Occipital lobe (tissue), 2 donors: Measurements from ENCODE around the gene OAS2. TPM values are rescaled to one million over a fixed set of nuclear protein-coding genes. Genes with fewer than 3 reads are reported as not detected.

ENCODE experiments used
- DNase-seq: peaks from one replicate; lab custom pipeline; 2025; lab: John Stamatoyannopoulos, UW
- total RNA-seq: library from RNA; depleted of rRNA; stranded (reverse); fragments of >200 nt; gene quantifications from one replicate; pipeline ENCODE4 v1.2.3, GENCODE V29; 2014

Gene OAS2, protein sequence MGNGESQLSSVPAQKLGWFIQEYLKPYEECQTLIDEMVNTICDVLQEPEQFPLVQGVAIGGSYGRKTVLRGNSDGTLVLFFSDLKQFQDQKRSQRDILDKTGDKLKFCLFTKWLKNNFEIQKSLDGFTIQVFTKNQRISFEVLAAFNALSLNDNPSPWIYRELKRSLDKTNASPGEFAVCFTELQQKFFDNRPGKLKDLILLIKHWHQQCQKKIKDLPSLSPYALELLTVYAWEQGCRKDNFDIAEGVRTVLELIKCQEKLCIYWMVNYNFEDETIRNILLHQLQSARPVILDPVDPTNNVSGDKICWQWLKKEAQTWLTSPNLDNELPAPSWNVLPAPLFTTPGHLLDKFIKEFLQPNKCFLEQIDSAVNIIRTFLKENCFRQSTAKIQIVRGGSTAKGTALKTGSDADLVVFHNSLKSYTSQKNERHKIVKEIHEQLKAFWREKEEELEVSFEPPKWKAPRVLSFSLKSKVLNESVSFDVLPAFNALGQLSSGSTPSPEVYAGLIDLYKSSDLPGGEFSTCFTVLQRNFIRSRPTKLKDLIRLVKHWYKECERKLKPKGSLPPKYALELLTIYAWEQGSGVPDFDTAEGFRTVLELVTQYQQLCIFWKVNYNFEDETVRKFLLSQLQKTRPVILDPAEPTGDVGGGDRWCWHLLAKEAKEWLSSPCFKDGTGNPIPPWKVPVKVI
- 2.0 TPM for total RNA-seq

- no peak for DNase-seq
Measured at GRCh38 chr12:112978163-112979040, at the start of gene OAS2. TSS of gene OAS2 (plus strand) at chr12:112978519. CDS start at chr12:112978609, 90 bp downstream.

DNA sequence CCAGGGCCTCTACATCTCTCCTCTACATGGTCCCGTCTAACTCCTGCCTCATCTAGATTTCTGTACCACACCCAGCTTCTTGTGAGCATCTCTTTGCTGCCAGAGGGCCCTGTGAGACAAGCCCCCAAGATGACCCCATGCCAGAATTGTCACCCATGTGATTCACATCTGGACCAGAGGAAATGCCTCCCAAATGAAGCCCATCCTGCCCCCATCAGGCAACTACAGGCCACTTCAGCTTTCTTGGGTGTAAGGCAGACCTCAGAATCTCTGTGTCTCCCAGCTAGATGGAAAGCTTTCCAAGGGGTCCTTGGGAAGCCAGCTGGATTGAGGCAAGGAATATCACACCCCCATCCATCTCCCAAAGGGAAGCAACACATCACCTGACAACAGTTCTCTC is 49.3 kb upstream of the OAS2 start:
- DNase-seq = no peak

GRCh38 chr12:112929715-112930114 is 48.6 kb upstream of the OAS2 start:
- no peak for DNase-seq

- no peak for DNase-seq
Measured at GRCh38 chr12:112930350-112930749, 48.0 kb upstream of the OAS2 start.

DNA sequence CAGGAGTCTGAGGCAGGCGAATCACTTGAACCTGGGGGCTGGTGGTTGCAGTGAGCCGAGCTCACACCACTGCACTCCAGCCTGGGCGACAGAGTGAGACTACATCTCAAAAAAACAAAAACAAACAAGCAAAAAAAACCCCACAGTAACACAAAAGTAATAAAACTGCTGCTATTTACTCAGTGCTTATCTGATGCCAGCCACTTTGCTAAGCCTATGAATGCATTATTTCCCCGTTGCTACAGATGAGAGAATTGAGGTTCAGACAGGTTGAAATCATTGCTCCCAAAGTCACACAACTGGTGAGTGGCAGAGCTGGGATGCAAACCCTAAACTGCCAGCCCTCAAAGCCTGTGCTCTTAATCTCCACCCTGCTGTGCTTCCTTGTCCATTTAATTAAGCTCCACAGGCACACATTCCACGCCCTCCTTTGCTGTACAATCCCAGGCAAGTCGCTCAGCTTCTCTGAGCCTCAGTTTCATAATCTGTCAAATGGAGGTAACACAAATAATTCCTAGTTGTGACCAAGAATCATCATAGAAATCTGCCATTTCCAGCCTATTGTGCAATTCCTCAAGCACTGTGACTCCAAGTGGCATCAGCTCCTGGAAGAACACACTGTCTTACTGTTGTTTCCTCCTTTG is 45.7 kb upstream of the OAS2 start:
- no peak for DNase-seq

GRCh38 chr12:112933129-112933505 is 45.2 kb upstream of the OAS2 start:
- DNase-seq = no peak

GRCh38 chr12:112936264-112936663 is 42.1 kb upstream of the OAS2 start:
- no peak for DNase-seq

DNA sequence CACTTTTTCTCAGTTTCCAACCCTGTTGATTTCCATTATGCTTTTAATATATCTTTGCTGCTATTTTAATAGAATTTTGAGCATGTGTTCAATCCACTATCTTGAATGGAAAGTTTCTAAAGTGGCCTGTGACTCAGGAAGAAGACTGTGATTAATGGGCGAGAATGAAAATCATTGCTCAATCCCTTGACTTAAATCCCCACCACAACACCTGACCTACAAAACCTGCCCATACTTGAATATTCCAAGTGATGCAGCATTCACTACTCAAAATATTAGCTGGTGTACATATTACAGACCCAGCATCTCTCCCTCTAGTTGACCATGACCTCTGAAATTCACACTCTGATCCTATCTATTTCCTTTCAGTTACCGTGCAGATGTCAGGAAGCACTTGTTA is 41.4 kb upstream of the OAS2 start:
- DNase-seq = no peak

- peak; percentile 33 for DNase-seq
Measured at GRCh38 chr12:112937741-112938719, 40.3 kb upstream of the OAS2 start, which contains the start of gene OAS3. TSS of gene OAS3 (plus strand) at chr12:112938474. CDS start at chr12:112938531, 57 bp downstream.

DNA sequence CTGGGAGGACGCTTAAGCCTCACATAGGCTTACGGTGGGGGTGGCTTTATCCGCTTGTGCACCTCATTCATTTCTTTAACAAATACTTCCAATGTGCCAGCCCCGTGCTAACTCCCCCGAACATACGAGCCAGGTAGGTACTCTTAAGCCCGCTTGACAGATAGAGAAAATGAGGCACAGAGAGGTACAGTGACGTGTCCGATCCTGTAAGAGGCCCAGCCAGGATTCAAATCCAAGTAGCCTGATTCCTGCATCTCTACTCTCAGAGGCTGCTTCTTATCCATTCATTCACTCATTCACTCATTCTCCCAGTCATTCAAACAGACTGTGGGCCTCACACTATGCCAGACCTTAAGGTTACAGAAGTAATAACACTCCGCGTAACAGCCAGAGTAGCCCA is 39.6 kb upstream of the OAS2 start:
- no peak for DNase-seq

DNA sequence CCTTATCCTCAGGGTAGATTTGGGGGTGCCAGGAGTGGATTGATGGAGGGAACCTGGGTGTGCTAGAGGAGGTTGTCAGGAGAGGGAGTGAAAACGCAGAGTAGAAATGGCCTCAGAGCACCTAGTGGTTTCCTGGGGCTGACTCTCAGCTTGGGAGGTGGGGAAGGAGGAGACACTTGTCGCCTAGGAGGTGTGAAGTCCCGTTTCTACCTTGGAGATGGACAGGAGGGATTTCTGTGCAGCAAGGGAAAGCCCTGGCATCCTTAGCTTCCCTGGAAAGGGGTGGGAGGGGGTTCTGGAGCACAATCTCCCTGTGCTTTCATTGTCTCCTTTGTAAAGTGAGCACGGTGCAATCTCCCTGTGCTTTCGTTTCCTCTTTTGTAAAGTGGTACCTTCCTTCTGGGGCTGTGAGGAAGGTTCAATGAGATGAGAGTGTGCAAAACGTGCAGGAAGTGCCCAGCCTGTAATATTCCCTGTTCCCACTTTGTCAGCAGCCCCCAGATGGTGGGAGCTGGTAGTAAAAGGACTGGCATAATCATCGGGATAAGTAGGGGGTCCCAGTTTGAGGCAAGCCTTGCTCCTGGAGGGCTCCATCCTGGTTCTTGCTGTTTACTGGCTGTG is 38.4 kb upstream of the OAS2 start:
- DNase-seq = no peak

DNA sequence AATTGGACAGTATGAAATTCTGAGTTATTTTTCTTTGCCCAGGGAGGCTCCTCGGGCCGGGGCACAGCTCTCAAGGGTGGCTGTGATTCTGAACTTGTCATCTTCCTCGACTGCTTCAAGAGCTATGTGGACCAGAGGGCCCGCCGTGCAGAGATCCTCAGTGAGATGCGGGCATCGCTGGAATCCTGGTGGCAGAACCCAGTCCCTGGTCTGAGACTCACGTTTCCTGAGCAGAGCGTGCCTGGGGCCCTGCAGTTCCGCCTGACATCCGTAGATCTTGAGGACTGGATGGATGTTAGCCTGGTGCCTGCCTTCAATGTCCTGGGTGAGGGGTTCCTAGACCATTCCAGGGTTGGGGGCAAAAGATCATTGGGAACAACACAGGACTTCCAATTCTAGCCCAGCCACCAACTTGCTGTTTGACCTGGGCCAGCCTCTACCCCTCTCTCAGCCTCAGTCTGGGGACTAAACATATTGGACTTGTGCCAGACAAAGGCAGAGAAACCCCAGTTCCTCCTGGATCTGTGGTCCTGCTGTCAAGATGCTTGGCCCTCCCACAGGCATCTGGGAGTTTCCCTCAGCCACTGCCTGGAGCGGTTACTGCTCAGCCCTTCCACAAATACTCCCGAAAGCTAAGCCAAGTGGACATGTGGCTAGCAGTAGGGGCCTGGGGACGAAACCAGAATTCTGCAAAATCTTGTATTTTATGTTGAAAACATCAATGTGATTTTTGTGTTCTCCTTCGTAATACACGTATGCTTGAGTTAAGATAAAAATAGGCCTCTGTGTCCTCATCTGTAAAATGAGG is 36.6 kb upstream of the OAS2 start:
- no peak for DNase-seq

- DNase-seq = no peak
Measured at GRCh38 chr12:112942572-112942971, 35.7 kb upstream of the OAS2 start.

- no peak for DNase-seq
Measured at GRCh38 chr12:112944024-112944690, 34.2 kb upstream of the OAS2 start.

GRCh38 chr12:112945515-112945914 is 32.8 kb upstream of the OAS2 start:
- DNase-seq = no peak

- no peak for DNase-seq
Measured at GRCh38 chr12:112946236-112947000, 31.9 kb upstream of the OAS2 start.

- DNase-seq = no peak
Measured at GRCh38 chr12:112947314-112947713, 31.0 kb upstream of the OAS2 start.

DNA sequence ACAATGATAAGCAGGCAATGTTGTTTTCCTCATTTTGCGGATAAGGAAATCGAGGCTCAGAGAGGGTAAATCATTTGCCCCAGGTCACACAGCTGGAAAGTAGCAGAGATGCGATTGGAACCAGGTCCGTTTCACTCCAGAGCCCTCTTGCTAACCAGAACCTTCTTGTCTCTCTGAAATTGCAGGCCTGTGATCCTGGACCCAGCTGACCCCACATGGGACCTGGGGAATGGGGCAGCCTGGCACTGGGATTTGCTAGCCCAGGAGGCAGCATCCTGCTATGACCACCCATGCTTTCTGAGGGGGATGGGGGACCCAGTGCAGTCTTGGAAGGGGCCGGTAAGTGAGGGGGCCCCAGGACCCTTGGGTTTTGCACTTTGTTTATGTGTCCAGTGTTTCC is 30.6 kb upstream of the OAS2 start:
- no peak for DNase-seq
